GM12801 (cell line): ENCODE data around the gene LGR5.

Source experiments
- TF ChIP-seq, protein P1 (sequence below): IDR thresholded peaks from one replicate; pipeline ENCODE4 v1.5.1; 2011; ENCODE audit warnings: control low read depth; ENCODE audit not compliant: insufficient read length; ENCODE audit errors: extremely low read depth

LGR5 gene

GRCh38 chr12:71556875-71557274 lies 117.3 kb downstream of the LGR5 start:
- TF ChIP-seq, protein P1, sequence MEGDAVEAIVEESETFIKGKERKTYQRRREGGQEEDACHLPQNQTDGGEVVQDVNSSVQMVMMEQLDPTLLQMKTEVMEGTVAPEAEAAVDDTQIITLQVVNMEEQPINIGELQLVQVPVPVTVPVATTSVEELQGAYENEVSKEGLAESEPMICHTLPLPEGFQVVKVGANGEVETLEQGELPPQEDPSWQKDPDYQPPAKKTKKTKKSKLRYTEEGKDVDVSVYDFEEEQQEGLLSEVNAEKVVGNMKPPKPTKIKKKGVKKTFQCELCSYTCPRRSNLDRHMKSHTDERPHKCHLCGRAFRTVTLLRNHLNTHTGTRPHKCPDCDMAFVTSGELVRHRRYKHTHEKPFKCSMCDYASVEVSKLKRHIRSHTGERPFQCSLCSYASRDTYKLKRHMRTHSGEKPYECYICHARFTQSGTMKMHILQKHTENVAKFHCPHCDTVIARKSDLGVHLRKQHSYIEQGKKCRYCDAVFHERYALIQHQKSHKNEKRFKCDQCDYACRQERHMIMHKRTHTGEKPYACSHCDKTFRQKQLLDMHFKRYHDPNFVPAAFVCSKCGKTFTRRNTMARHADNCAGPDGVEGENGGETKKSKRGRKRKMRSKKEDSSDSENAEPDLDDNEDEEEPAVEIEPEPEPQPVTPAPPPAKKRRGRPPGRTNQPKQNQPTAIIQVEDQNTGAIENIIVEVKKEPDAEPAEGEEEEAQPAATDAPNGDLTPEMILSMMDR, result no peak

DNA sequence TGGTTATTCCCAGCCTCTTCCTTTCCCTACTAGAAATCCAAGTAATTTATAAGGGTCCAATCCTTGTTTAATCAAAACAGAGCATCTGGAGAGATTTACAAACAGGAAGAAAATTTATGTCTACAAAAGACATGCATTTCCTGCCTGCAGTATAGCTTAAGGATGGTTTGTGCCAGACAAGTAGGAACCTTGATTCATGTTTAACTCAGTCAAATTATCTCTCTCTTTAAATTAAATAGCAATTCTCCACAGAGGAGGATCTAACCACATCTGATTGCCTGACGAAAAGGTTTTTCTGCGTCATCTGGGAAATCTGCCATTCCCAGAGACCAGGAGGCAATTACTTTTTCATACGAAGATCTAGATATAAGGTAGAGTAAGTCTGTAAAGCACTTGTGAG lies 118.8 kb downstream of the LGR5 start:
- TF ChIP-seq, protein P1, result no peak

DNA sequence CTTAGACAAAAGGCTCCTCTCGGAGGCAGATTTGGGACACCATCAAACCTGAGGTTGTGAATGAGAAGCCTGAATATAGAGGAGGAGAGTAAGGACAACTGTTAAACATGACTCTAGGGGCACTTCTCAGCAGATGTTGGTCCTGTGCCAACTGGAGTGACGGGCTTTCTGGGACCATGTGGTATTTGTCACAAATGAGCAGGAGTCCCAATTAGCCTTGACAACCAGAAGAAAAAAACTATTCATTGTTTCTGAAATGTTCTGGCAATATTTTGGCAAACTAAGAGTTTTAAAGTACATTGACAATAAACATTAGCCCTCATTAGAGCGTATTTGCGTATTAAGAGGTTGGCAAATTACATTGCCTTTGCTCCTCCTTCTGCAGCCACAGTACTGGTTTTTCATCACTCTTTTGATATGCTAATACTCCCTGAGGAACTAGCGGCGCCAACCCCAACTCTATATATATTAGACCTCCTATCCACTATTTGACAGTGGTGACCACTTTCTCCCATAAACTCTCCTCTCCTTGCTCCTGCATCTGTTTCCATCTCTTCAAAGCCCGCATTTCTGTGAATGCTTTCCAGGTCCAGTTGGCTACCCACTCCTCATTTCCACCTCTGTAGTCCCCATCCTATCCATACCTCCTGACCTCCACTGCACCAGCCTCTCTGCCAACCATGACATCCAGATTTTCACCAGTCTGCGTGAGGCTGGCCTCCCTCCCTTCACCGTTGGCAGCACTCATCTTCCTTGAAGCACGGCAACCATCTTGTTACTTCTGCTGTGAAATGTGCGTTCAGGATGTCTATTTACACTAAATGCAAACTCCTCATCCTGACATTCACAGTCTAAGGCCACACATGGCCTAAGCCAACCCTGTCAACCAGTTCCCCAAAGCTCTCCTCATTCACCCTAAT lies 123.3 kb downstream of the LGR5 start:
- TF ChIP-seq, protein P1, result no peak

- TF ChIP-seq, protein P1, result no peak
These were observed 125.9 kb downstream of the LGR5 start for GRCh38 chr12:71565535-71565934.

GRCh38 chr12:71566655-71567054 lies 127.1 kb downstream of the LGR5 start:
- TF ChIP-seq, protein P1, result no peak

DNA sequence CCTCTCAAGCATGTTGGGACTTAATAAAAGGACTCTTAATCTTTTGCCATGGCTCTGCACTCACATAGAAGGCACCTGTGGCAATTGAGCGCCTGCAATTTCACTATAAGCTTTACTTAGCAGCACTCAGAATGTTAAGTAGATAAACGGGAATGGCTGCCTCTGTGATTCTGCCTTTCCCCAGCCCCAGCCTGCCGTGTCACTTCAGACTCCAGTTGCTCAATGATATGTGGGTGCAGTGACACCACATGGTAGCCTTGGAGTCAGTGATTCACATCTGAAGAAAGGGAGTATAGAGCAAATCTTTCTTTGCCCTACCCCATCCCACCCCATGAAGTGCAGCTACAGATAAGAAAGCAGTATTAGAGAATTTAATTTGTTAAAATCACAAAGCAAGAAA lies 127.9 kb downstream of the LGR5 start:
- TF ChIP-seq, protein P1, result no peak

GRCh38 chr12:71576496-71576895 lies 136.9 kb downstream of the LGR5 start:
- TF ChIP-seq, protein P1, result no peak
